Peyer's patch (tissue), 4 donors: Measurements from ENCODE around the gene PRR27. TPM values are rescaled to one million over a fixed set of nuclear protein-coding genes. Genes with fewer than 3 reads are reported as not detected.

Source experiments
- DNase-seq, 3 donors: peaks; one replicate each; pipeline ENCODE4 v3.0.0-alpha.2; 2017 to 2019
- H3K27ac ChIP-seq, 4 donors: fragments of 200-600 bp; sonication (generic); one replicate each; pipeline ENCODE4 v1.5.1; 2016 to 2019
- H3K27me3 ChIP-seq, 2 donors: fragments of 200-600 bp; sonication (generic); one replicate each; pipeline ENCODE4 v1.5.1; 2019
- H3K36me3 ChIP-seq, 3 donors: fragments of 200-600 bp; sonication (generic); one replicate each; pipeline ENCODE4 v1.5.1; 2016 to 2019
- H3K4me1 ChIP-seq, 4 donors: fragments of 200-600 bp; sonication (generic); one replicate each; pipeline ENCODE4 v1.5.1; 2016 to 2019
- H3K4me3 ChIP-seq, 4 donors: fragments of 200-600 bp; sonication (generic); 1 replicate in 3 of 4; 2 replicates in 1 of 4; pipeline ENCODE4 v1.5.1; 2016 to 2019; ENCODE audit warnings: mild to moderate bottlenecking in 1 of 4
- H3K9me3 ChIP-seq, 4 donors: fragments of 200-600 bp; sonication (generic); one replicate each; pipeline ENCODE4 v1.5.1; 2016 to 2019; ENCODE audit warnings: mild to moderate bottlenecking in 1 of 4
- POLR2A ChIP-seq, 2 donors: fragments of 450-650 bp; IDR thresholded peaks; one replicate each; pipeline ENCODE4 v1.5.1; 2017; ENCODE audit warnings: antibody characterized with exemption in 2 of 2, mild to moderate bottlenecking in 2 of 2, moderate library complexity in 2 of 2
- total RNA-seq, 4 donors: library from RNA; depleted of rRNA; stranded (reverse); fragments of >200 nt; gene quantifications; one replicate each; pipeline ENCODE4 v1.1.0, GENCODE V29; 2016
- TF ChIP-seq, protein P1 (sequence below), 6 experiments: fragments of 450-650 bp in 4 of 6; fragments of 200-600 bp in 2 of 6; sonication (generic) in 1 of 6; IDR thresholded peaks; one replicate each; pipeline ENCODE4 v1.5.1; 2017 to 2019; ENCODE audit warnings: antibody characterized with exemption in 6 of 6, mild to moderate bottlenecking in 3 of 6, moderate library complexity in 1 of 6

The PRR27 gene
- total RNA-seq, 4 donors from 2014 or later: not detected

DNA sequence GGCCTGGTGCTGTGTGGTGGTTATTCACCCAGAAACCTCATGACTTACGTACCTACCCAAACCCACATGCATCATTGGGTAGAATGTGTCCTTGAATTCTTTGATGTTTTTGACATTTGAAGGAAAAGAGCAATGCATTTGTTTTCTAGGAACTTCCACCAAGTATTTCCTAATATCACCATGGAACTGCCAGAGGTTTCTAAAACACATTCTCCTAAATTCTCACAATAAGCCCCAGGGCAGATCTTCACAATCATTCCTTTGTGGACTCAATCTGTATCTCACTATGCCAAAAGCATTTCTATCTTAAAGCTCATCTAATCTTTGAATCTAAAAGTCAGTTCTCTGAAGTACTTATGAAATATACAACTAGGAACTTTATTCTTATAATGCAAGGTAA, 33.2 kb downstream of the PRR27 start:
- Histone ChIP-seq H3K27ac (no peak overlapping the region), H3K4me1 (no peaks in the 10 kb centered on the region), H3K36me3 (no peaks in the 10 kb centered on the region), H3K9me3 (no peaks in the 10 kb centered on the region), H3K4me3 (no peak overlapping the region), H3K27me3 (no peaks in the 10 kb centered on the region)
- DNase-seq: no peak
- TF ChIP-seq, protein P1, sequence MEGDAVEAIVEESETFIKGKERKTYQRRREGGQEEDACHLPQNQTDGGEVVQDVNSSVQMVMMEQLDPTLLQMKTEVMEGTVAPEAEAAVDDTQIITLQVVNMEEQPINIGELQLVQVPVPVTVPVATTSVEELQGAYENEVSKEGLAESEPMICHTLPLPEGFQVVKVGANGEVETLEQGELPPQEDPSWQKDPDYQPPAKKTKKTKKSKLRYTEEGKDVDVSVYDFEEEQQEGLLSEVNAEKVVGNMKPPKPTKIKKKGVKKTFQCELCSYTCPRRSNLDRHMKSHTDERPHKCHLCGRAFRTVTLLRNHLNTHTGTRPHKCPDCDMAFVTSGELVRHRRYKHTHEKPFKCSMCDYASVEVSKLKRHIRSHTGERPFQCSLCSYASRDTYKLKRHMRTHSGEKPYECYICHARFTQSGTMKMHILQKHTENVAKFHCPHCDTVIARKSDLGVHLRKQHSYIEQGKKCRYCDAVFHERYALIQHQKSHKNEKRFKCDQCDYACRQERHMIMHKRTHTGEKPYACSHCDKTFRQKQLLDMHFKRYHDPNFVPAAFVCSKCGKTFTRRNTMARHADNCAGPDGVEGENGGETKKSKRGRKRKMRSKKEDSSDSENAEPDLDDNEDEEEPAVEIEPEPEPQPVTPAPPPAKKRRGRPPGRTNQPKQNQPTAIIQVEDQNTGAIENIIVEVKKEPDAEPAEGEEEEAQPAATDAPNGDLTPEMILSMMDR (IDR thresholded peaks at IDR 0.05): no peak
- TF ChIP-seq POLR2A (IDR thresholded peaks at IDR 0.05): no peak

GRCh38 chr4:70190579-70190978, 36.5 kb downstream of the PRR27 start:
- Histone ChIP-seq H3K27me3 (no peaks in the 10 kb centered on the region), H3K36me3 (no peaks in the 10 kb centered on the region), H3K9me3 (no peaks in the 10 kb centered on the region), H3K27ac (no peak overlapping the region), H3K4me3 (no peak overlapping the region), H3K4me1 (no peaks in the 10 kb centered on the region)
- TF ChIP-seq, protein P1 (IDR thresholded peaks at IDR 0.05): no peak
- TF ChIP-seq POLR2A (IDR thresholded peaks at IDR 0.05): no peak
- DNase-seq: no peak

DNA sequence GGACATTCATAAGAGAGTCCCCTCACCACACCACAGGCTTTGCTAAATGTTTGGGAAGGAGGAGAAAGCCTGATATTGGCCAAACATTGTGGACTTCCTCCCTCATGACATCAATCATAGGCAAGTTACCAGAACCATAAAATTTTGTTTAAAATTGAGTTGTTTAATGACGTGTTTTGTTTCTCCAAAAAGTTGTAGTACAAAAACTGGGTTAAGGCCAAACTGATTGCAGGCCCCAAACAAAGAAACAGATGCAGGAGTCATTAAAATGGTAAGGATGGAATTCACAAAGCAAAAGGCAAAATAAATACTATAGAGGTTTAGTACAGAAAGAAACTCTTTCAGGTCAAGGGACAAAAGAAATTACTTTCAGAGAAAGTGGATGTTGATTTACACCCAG, 37.6 kb downstream of the PRR27 start:
- Histone ChIP-seq H3K27ac (no peak overlapping the region), H3K4me1 (no peaks in the 10 kb centered on the region), H3K27me3 (no peaks in the 10 kb centered on the region), H3K4me3 (no peak overlapping the region), H3K9me3 (no peaks in the 10 kb centered on the region), H3K36me3 (no peaks in the 10 kb centered on the region)
- TF ChIP-seq, protein P1 (IDR thresholded peaks at IDR 0.05): no peak
- no peak for TF ChIP-seq POLR2A (IDR thresholded peaks at IDR 0.05)
- DNase-seq: no peak

GRCh38 chr4:70192895-70193294, 38.9 kb downstream of the PRR27 start:
- Histone ChIP-seq H3K9me3 (no peaks in the 10 kb centered on the region), H3K36me3 (no peaks in the 10 kb centered on the region), H3K4me3 (no peak overlapping the region), H3K27me3 (no peaks in the 10 kb centered on the region), H3K4me1 (no peaks in the 10 kb centered on the region), H3K27ac (no peak overlapping the region)
- DNase-seq: no peak
- no peak for TF ChIP-seq POLR2A (IDR thresholded peaks at IDR 0.05)
- TF ChIP-seq, protein P1 (IDR thresholded peaks at IDR 0.05): no peak

DNA sequence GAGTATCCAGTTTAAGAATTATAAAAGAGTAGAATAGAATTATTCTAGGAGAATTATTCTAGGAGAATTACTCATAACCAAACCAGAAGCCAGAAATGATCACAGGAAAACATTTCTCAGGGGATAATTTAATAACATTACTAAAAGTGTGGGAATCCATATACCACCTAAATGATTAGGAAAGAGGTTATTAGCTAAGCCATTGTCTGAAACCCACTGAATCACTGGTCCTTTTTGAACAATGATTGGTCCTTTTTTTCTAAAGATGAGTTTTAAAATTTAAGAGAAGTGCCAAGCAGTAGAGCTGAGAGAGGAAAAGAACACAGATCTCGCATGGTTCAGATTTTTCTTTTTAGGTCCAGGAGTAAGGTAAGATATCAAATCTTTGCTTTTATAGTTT, 41.4 kb downstream of the PRR27 start, which contains the start of gene ODAM:
Gene ODAM, plus strand, starts transcription at position 301 of the 400 bp plus-strand sequence. CDS start 819 bp downstream, outside the sequence.
- DNase-seq: no peak
- no peaks in the 10 kb centered on the region for H3K4me1 ChIP-seq
- TF ChIP-seq POLR2A (IDR thresholded peaks at IDR 0.05): no peak
- TF ChIP-seq, protein P1 (IDR thresholded peaks at IDR 0.05): no peak

DNA sequence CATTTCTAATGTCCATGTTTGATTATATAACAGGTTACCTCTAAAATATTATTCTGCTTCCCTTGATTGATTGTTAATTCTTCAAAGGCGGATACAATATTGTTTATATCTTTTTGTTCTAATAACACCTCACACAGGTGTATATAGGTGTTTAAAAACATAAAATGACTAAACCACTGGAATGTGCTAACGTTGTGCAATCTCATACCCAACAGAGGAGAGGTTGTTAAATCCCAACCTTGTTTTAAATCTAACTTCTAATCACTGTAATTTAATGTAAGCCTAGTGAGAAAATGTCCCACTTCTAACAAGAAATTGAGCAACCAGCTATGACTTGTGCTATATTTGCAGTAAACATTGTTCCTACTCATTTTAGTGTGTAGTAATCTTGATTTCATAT, 42.8 kb downstream of the PRR27 start:
- Histone ChIP-seq H3K27ac (no peak overlapping the region), H3K36me3 (no peaks in the 10 kb centered on the region), H3K9me3 (no peaks in the 10 kb centered on the region), H3K4me3 (no peak overlapping the region), H3K4me1 (no peaks in the 10 kb centered on the region), H3K27me3 (no peaks in the 10 kb centered on the region)
- DNase-seq: no peak
- TF ChIP-seq, protein P1 (IDR thresholded peaks at IDR 0.05): no peak
- TF ChIP-seq POLR2A (IDR thresholded peaks at IDR 0.05): no peak

More for the DNA sequence above, 41.4 kb downstream of the PRR27 start, which contains the start of gene ODAM:
- H3K4me3 ChIP-seq: no peak within 1 kb of the TSS
- H3K27ac ChIP-seq: no peak within 1 kb of the TSS
- no peaks in the 10 kb centered on the region for H3K27me3 ChIP-seq
- no peaks in the 10 kb centered on the region for H3K36me3 ChIP-seq
- no peaks in the 10 kb centered on the region for H3K9me3 ChIP-seq
